Lung microvascular endothelial cell (primary cell): ENCODE results near the gene EMC10. TPM values are rescaled to one million over a fixed set of nuclear protein-coding genes. Genes with fewer than 3 reads are reported as not detected.
"Not testable (repeated sequence)": the region's sequence is repeated elsewhere in the genome, so short reads cannot be mapped to it uniquely, and the experiment has no call there.

ENCODE experiments used
- DNase-seq, 2 donors: peaks; one replicate each; pipeline versions ENCODE4 v3.0.0 to v3.0.0-alpha.2; 2010; ENCODE audit warnings: low read depth in 2 of 2
- total RNA-seq: library from RNA; depleted of rRNA; stranded (reverse); fragments of >200 nt; gene quantifications from 2 replicates; pipeline ENCODE4 v1.2.1, GENCODE V29; 2014

Gene EMC10
- total RNA-seq = 25.7 and 46.0 TPM in 2 replicates

- DNase-seq = peak; percentile 96 to 98
Measured at GRCh38 chr19:50476224-50476906, at the start of gene EMC10, which contains the start of gene GARIN5A. EMC10 (plus strand) TSS chr19:50476507; CDS start chr19:50476545, 38 bp downstream. GARIN5A (minus strand) TSS chr19:50476848; CDS start chr19:50476388, 460 bp downstream.

DNA sequence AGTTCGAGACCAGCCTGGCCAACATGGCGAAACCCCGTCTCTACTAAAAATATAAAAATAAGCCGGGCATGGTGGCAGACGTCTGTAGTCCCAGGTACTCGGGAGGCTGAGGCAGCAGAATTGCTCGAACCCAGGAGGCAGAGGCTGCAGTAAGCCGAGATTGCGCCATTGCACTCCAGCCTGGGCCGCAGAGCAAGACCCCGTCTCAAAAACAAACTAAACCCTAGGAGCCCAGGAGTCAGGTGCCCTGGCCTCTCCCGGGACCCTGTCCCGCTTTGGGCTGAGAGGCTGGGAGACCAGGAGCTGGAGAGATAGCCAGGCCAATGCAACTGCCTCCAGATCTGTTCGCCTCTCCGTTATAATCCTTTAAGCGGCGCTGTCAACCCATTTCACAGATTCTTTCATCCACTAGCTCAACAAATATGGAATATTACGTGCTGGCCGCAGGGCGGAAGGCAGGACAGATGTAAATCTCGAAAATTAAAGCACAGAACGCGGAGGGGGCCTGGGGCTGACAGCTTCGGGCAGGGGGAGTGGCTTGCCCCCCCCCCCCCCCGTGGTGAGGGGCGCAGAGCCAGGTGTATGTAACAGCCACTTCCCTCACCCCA, 48.9 kb upstream of the EMC10 start:
- DNase-seq = no peak

DNA sequence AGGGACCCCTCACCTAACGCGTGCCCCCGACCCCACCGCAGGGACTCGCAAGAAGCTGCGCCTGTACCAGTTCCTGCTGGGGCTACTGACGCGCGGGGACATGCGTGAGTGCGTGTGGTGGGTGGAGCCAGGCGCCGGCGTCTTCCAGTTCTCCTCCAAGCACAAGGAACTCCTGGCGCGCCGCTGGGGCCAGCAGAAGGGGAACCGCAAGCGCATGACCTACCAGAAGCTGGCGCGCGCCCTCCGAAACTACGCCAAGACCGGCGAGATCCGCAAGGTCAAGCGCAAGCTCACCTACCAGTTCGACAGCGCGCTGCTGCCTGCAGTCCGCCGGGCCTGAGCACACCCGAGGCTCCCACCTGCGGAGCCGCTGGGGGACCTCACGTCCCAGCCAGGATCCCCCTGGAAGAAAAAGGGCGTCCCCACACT, 48.3 kb upstream of the EMC10 start:
- DNase-seq = peak in 1 of 2 donors; percentile 64

DNA sequence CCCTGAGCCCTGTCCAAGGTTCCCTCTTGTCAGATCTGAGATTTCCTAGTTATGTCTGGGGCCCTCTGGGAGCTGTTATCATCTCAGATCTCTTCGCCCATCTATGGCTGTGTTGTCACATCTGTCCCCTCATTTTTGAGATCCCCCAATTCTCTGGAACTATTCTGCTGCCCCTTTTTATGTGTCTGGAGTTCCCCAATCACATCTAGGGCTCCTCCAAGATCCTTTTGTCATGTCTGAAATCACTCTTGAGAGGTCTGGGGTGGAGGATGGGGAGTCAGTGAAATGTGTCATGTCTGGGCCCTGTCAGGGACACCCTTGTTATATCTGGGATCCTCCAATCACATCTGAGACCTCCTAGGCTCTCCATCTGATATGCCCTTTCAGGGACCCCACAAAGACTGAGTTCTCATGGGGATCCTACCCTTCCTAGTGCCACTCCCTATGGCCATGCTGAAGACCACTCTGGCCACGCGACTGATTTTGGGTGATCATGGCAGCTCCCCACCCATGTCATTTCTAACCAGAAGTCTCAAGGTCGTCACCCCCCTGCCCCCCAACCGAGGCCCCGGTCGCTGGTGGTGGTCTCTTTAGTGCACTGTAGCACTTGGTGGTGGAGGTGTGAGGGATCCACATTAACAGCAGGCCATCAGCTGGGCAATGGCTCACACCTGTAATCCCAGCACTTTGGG, 47.4 kb upstream of the EMC10 start:
- no peak for DNase-seq

DNA sequence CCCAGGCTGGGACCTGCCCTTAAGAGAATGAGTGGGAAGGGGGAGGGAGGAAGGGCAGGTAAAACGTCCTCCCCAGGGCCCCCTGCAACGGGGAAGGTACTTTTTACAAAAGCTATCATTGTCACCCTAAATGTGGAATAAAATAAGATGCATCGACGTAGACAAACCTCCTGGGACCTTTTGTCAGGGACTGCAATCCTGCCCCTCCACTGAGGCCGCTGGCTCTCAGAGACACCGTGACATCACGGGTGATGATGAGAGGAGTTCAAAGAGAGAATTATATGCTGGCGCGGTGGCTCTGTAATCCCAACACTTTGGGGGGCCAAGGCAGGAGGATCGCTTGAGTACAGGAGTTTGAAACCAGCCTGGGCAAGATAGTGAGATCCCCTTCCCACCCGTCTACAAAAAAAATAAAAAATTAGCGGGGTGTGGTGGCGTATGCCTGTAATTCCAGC, 45.4 kb upstream of the EMC10 start:
- DNase-seq = no peak

GRCh38 chr19:50431343-50432220, 44.7 kb upstream of the EMC10 start:
- DNase-seq = peak; percentile 60 to 86

DNA sequence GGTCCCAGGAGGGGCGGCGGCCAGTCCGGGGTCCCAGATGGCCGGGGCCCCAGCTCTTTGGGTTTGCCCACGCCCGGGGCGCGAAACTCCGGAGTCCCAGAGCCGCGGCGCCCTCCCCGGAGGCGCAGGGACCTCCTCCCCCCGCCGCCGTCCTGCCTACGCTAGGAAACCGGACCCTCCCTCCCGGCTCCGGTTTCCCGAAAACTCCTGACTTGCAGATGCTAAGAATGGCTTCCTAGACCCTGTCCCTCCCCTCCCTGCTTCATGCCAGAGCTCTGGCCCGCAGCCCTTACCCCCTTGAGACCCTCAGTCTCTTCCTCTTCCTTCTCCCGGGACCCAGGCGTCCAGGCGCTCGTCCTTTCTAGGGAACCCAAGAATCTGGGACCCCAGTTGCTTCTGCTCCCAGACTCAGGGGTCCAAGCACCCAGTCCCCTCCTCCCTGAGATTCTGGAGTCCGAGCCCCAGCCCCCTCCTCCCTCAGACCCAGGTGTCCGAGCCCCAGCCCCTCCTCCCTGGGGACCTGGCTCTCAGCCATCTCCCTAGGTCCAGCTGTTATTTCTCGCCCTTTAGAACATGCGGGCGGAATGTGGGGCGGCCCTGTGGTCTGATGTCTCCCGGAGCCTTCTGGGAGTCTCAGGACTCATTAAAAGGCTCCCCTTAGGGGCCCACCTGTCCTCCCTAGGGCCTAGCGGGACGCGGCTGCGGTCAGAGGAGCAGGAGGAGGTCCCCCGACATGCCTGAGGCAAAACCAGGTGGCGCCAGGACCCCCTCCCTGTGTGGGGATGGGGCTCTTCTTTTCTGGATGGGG, 43.9 kb upstream of the EMC10 start, which contains the start of gene MYBPC2:
TSS of gene MYBPC2 (plus strand) at position 672 of the 808 bp plus-strand sequence. CDS start at position 734, 62 bp downstream.
- DNase-seq = peak in 1 of 2 donors; percentile 13

DNA sequence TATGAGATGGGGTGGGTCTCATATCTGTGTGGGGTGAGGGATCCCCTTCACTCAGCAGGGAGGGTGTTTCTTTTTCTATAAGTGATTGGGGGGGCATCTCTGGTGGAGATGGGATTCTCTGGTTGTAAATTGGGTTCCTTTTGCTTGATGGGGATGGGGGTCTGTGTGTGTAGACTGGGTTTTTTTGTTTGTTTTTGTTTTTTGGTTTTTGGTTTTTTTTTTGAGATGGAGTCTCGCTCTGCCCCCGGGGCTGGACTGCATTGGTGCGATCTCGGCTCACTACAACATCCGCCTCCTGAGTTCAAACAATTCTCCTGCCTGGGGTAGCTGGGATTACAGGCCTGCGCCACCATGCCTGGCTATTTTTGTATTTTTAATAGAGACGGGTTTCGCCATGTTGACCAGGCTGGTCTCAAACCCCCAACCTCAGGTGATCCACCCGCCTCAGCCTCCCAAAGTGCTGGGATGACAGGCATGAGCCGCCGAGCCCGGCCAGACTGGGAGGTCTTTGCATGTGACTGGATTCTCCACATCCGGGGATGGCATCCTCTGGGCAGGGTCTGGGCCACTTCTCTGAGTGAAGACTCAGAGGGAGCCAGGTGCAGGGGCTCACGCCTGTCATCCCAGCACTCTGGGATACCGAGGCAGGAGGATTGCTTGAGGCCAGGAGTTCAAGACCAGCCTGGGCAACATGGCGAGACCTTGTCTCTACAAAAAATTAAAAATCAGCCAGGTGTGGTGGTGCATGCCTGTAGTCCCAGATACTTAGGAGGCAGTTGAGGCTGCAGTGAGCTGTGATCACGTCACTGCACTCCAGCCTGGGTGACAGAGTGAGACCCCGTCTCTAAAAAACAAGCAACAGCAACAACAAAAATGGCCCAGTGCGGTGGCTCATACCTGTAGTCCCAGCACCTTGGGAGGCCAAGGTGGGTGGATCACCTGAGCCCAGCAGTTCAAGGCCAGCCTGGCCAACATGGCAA, 42.8 kb upstream of the EMC10 start:
- no peak for DNase-seq

GRCh38 chr19:50434525-50434924, 41.8 kb upstream of the EMC10 start:
- no peak for DNase-seq

GRCh38 chr19:50435221-50435620, 41.1 kb upstream of the EMC10 start:
- DNase-seq = no peak

- no peak for DNase-seq
Measured at GRCh38 chr19:50435627-50436026, 40.7 kb upstream of the EMC10 start.

GRCh38 chr19:50437862-50438449, 38.4 kb upstream of the EMC10 start:
- no peak for DNase-seq

GRCh38 chr19:50439130-50439529, 37.2 kb upstream of the EMC10 start:
- not testable (repeated sequence) for DNase-seq

DNA sequence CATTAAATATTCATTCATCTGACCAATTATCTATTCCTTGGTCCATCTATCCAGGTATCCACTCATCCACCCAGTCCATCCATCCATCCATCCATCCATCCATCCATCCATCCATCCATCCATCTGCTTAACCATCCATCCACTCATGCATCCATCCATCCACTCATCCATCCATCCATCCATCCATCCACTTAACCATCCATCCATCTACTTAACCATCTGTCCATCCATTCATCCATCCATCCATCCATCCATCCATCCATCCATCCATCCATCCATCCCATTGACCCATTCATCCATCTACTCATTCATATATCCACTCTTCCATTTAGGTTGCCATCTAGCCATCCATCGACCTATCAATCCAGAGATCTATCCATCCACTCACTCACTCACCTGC, 32.2 kb upstream of the EMC10 start:
- DNase-seq = no peak

- no peak for DNase-seq
Measured at GRCh38 chr19:50447053-50447452, 29.3 kb upstream of the EMC10 start.

GRCh38 chr19:50447750-50448149, 28.6 kb upstream of the EMC10 start:
- DNase-seq = no peak

- DNase-seq = no peak
Measured at GRCh38 chr19:50449236-50449899, 26.9 kb upstream of the EMC10 start.
